ENCODE data around the gene FJX1. TPM values are rescaled to one million over a fixed set of nuclear protein-coding genes. Genes with fewer than 3 reads are reported as not detected.
A peak's percentile ranks its signal among the peaks of the same experiment; 100 is the strongest.
"Not testable (repeated sequence)": the region's sequence is repeated elsewhere in the genome, so short reads cannot be mapped to it uniquely, and the experiment has no call there.

FJX1 gene
- total RNA-seq, 2 donors from 2014 or later: 1.1 to 9.4 TPM

DNA sequence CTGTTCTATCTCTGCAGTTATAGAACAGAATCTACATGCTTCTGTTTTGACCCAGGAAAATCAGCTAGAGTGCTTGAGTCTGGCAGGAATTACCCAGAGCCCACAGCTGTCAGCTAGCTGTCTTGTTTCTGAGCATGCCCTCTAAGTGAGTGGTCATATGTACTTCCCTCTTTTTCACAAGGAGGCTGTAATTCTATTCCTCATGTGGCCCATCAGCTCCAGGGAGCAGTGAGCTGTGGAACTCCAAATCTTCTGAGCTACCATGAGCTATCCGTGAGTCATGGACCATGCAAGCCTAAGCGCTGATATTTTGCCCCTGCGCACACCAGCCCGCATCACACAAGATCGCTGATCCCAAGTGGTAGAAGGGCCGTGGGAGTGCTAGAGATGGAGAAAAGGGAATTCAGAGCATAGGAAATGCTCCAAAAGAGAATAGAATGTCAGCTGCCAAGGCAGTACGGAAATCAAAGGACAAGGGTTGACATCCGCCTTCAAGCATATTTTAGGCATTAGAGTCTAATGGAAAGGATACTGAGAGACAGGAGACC, 5.4 kb downstream of the FJX1 start:
- intact Hi-C loops (cut with DNase I): loop anchor here in 1 of 2 donors (5.0 kb wide), 1 partner anchor 39 kb away; the partner anchor contains the start of gene TRIM44
- ATAC-seq (no peak), DNase-seq (no peak)

DNA sequence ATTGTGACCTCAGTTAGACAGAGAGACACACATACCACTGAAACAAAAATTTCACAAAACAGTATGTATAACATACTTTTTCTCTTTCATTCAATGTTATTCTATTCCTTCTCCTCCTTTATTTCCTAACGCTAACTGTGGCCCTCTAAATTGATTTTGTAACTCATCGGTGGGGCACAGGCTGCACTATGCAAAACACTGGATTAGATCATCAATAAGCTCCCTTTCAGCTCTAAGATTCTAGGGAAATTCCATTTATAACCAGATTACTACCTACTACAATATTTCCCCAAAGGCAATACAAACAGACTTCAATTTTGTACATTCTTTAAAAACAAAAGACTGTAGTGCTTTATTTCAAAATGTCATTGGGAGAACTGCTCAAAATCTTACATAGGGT, 6.1 kb downstream of the FJX1 start:
- DNase-seq (no peak), ATAC-seq (no peak)
- intact Hi-C loops (cut with DNase I): loop anchor here in 1 of 2 donors (5.0 kb wide), 1 partner anchor 38 kb away; the partner anchor contains the start of gene TRIM44

DNA sequence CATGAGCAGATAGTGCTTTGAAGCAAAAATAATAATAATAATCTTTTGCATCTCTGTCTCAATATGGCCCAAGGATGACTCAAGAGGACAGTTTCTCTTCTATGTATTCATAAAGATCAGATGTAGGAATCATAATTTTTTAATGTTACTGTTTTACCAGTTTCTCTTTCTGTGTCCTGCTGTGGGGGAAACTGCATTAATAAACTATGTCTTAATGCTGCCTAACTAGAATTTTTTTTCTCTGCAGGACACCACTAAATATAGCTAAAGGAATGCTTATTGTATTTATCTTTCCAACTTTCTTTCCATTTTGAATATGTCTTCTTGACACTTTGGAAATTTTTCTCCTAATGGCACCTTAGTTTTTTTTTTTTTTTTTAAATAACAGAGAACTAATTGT, 6.5 kb downstream of the FJX1 start:
- ATAC-seq (no peak), DNase-seq (no peak)
- intact Hi-C loops (cut with DNase I): loop anchor here in 1 of 2 donors (5.0 kb wide), 1 partner anchor 38 kb away; the partner anchor contains the start of gene TRIM44

DNA sequence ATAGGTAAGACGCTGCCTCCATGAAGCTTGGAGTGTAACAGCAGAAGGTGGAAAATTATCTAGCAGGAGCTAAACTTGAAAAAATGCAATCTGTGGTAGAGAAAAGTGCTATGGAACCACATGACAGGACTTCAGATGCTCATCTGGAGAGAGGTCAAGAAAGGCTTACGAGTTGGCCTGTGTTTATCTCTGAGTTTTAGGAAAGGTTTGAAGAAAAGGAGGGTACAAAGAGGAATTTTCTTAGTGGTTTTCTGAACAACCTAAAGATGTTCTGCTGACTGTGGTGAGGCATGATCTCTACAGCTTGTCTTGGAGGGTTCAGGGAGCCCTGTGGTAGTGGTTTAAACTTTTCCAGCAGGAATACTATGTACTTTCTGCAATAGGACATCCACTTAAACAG, 8.2 kb downstream of the FJX1 start:
- ATAC-seq: no peak
- intact Hi-C loops (cut with DNase I): no loop called here
- DNase-seq: no peak

DNA sequence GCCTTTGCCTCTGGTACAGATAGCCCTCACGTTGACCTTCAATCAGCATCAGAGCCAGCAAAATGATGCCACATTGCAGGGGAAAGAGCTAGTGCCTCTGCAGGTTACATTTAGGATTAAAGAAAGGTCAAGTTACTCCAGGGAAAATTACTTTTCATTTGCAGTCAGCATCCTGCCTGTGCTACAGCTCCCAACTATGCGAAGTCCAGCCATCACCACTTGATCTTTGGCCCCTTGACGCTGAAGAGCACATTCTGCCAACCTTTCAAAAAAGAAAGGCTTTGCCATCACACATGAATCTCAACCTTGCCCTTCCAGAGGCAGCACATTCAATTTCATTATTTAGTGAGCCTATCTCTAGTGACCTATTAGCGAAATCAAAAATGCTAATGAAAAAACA, 11.3 kb downstream of the FJX1 start:
- DNase-seq: no peak

DNA sequence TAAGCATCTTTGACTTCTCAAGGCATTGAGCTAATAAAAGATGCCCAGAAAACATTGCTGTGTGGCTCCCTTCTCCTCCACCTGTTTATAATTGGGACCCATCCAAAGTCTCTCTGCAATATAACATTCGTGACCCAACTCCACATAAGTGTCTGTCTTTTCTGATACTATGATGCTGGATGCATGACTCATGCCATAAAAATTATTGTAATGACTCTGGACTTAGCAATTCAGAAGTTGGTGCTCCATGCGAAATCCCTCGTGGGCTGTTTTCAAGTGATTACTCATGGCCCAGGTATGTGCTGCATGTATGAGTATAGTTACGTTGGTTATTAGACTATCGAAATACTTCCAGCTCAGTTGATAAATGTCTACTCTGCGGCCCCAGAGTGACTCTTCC, 11.7 kb downstream of the FJX1 start:
- DNase-seq (no peak), ATAC-seq (peak in 1 of 2 donors; percentile 89)
- intact Hi-C loops (cut with DNase I): no loop called here

More for the DNA sequence above, 11.3 kb downstream of the FJX1 start:
- no peak for ATAC-seq
- intact Hi-C loops (cut with DNase I): no loop called here

DNA sequence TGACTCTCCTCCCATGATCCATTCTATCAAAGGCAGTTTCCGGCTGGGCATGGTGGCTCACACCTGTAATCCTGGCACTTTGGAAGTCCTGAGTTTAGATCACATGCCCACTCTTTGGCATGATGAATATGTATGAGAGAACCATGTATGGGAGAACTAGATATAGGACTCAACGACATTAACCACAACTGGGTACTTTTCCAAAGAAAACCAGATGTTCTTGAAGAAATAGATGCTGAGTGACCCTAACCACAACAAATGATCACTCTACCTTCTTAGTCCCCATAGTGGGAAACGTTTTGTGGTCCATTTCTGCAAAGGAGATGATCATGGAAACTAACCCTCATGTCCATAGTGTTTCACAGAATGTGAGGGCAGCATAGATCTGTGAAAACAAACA, 13.6 kb downstream of the FJX1 start:
- DNase-seq (no peak), ATAC-seq (no peak)
- intact Hi-C loops (cut with DNase I): no loop called here

DNA sequence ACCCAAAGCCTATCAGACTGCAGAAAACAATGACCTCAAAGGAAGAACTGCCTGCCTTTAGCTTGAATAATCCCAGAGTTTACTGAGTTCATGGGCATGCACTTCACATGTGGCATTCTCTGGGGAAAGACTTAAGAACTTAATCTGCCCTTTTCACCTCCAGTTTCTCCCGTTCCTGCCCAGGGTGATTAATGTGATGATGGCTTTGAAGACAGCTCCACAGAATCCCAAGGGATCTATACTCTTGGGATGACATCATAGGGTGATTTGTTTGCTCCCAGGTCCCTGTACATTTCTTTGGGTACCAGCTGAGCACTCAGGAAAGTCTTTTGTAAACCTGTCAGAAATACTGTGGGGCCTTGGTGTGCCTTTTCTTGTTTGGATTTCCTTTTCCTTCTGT, 14.0 kb downstream of the FJX1 start:
- intact Hi-C loops (cut with DNase I): no loop called here
- no peak for DNase-seq
- no peak for ATAC-seq

DNA sequence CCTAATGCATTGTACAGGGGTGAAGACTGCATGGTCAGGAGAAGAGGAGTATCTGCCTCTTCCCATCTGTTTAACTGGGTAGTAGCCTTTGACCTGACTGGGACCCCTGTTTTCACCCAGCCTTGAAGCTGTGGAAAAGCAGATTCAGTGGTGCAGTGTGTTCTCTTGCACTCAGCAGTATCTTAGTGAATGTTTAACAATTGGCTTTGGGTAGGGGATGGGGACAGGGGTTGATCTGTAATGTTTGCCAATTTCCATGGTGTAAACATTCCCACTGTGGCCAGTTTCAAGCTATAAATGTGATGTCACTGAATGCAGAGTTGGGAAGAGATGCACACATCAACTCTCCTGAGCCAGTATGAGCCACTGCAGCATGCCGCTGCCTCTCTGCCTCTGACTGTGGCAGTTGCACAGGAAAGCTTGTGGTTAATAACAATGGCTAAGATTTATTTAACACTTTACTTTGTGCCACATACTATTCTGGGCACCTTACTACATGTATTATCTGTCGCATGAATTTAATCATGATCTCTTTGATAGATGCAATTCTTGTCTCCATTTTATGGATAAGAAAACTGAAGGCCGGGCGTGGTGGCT, 15.7 kb downstream of the FJX1 start:
- intact Hi-C loops (cut with DNase I): no loop called here
- no peak for ATAC-seq

DNA sequence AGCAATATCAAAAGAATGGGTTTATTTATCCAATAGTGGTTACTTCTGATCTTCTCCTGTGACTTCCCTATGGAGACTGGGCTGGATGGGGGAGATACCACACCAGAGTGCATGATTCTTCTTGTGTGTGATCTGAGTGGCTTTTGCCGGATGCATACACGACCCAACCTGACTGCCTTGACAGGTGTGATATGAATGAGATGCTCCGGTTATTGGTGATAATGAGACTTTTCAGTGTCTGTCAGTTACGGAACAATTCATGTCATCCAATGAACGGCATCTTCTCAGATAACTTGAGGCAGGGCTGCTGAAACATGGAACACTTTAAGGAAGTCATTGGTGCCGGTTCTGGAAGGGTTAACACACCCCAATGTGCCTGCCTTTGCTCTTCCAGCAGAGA, 17.7 kb downstream of the FJX1 start:
- intact Hi-C loops (cut with DNase I): no loop called here
- no peak for ATAC-seq
- no peak for DNase-seq

More for the DNA sequence above, 15.7 kb downstream of the FJX1 start:
- DNase-seq: no peak

DNA sequence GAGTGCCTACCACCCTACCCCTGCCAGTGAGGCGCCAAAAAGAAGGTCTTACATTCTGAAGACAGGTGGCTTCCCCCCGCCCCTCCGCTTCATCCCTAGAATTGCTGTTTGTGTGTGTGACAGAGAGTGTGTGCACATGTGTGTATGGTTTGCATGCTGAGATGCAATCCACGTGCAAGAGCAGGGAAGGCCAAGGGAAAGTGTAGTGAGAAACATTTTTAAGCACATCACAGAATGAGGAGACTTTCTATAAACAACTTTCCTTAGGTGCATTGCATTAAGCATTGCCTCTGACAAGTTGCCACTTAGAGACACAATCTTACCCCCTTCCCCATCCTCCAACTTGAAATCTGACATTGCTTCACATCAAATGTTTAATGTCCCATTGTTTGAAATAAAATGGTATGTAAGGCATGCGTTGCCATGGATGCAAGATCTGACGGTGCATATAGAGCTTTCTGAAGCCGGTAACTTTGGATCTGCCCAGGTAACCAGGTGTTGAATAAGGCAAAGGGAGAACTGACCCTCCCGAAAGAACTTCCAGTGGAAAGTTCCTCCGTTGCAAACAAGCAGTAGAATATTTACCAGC, 21.4 kb downstream of the FJX1 start:
- intact Hi-C loops (cut with DNase I): no loop called here
- ATAC-seq (no peak), DNase-seq (no peak)

DNA sequence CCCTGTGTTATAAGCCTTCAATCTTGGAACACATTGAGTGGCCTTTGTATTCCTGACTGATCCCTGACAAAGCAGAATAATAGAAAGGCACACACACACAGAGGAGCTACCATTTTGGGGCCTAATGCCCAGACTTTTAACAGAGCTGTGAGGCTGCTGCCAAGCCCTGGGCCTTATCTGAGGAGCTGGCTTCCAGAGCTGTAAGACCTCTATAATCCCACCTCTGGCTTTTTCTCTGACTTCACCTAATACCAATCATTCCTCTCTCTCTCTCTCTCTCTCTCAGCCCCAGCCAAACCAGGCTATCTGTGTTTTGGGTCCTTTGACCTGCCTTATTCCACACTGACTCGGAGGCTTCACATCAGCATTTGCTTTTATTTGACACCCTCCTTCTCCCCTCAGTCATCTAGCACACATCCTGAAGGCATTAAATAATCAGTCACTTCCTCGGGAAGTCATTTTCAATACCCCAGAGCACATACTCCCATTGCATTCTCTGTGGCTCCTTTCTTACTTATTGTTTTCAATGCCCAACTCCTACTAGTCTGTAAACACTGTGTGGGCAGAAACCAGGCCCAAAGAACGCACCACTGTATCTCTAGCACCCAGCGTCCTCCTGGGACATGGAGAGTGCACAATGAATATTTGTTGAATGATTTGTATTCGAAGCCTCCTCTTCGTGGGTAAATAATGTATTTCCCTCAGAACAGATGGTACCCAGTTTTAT, 23.1 kb downstream of the FJX1 start:
- ATAC-seq (no peak), DNase-seq (no peak)
- intact Hi-C loops (cut with DNase I): no loop called here

DNA sequence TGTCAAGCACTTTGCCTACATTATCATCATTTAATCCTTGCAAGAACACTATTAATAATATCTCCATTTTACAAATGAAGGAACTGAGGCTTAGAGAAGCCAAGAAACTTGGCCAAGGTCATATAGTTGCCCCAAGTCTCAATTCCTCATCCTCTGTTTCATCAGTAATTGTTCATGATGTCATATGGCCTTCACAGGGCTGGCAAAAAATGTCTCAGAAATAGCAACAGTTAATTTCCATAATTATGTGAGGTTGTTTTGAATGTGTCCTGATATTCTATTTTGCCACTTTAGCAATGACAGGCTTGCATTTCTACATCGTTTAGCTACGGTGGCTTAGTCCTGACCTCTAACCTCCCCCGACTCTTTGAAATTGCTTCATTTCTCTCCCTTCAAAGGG, 23.7 kb downstream of the FJX1 start:
- DNase-seq (no peak), ATAC-seq (no peak)
- intact Hi-C loops (cut with DNase I): no loop called here

DNA sequence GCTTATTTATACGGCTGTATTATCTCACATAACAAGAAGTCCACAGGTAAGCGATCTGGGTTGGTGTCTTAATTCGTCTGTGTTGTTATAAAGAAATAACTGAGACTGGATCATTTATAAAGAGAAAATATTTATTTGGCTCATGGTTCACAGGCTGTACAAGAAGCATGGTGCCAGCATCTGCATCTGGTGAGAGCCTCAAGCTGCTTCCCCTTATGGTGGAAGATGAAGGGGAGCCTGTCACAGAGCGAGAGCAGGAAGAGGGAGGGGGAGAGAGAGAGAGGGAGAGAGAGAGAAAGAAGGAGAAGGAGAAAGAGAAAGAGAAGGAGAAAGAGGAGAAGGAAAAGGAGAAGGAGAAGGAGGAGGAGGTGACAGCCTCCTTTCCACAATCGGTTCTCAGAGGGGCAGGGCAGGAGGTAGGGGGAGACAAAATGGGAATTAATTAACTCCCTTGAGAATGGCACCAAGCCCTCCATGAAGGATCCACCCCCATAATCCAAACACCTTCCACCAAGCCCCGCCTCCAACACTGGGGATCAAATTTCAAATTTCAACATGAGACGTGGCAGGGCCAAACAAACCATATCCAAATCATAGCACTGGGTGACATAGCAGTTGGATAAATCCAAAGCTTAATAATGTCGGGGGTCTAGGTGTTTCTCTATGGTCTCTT, 29.3 kb downstream of the FJX1 start:
- no peak for DNase-seq
- ATAC-seq: no peak
- intact Hi-C loops (cut with DNase I): no loop called here

DNA sequence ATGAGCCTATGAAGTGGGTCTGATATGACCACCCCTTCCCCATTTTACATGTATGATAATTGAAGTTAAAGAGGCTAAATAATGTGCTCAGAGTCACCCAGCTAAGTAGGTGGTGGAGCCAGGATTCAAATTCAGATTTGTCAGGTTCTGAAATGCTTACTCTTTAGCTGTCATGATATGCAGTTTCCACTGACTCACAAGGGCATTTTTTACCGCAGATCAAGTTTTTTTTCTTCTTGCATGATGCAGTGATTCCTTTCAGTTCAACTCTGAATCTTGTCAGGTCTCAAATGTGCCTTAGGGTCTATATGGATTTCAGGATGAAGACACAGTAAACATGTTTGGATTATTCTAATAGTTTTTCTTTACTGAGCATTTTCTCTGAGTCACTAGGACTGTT, 31.7 kb downstream of the FJX1 start:
- intact Hi-C loops (cut with DNase I): no loop called here
- no peak for ATAC-seq
- no peak for DNase-seq

DNA sequence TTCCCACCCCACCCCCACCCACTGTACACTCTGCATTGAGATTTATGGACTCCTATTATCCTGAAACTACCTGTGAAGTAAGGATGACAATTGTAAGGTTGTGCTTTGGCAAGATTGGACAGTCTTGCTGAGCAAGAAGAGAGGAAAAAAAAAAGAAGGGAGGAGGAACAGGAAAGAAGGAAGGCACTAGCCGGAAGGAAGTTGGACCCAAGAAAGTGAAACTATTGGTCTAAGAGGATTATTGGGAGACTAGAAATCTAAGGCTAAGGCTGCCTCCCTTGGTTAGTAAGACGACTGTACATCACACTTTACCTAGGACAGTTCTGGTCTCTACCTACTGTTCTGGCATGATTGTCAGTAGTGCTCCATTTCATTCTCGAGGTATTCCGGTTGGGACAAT, 32.2 kb downstream of the FJX1 start:
- intact Hi-C loops (cut with DNase I): no loop called here
- no peak for DNase-seq
- ATAC-seq: no peak

DNA sequence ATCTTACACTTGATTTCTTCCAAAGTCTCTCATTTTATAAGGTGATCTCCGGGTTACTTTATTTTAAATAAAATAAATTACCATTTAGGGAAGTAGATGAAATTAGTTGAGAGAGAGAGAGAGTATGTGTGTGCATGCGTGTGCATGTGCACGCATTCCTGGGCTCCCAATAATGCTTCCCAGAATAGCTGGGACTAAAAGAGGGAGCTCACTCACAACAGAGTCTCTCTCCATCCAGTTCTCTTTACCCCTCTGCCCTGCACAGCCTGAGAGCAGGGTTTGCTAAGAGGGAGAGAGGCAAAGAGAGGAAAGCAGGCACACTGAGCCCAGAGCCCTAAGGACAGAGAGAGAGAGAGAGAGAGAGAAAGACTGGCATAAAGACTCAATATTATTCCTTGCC, 33.0 kb downstream of the FJX1 start:
- intact Hi-C loops (cut with DNase I): no loop called here
- DNase-seq (no peak), ATAC-seq (no peak)

DNA sequence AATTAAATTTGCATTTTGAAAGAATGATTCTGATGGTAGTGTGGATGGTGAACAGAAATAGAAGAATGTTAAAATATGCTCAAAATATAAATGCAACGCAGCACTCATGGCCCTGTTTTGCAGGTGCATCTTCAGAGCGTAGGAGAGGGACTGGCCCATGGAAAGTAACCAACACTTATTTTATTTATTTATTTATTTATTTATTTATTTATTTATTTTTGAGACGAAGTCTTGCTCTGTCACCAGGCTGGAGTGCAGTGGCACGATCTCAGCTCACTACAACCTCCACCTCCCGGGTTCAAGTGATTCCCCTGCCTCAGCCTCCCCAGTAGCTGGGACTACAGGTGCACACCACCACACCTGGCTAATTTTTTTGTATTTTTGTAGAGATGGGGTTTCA, 34.5 kb downstream of the FJX1 start:
- ATAC-seq; DNase-seq; intact Hi-C loops (cut with DNase I): not testable (repeated sequence)

DNA sequence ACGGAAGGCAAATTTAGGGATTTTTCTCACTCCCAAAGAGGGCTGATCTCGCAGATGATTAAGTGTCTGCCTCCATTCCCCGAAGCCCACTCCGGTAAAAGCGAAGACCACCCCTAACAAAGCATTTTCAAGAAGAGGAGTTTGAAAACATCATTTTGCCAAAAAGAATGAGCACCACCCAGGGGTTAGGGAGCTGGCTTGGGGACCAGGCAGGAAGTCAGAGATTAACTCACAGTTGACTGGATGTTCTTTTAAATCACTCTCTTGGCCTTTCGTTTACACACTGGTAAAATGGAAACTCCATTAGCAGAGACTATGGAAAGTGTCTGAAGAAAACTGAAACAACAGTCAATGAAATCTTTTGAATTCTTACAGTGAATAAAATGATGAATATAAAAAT, 36.5 kb downstream of the FJX1 start:
- ATAC-seq (no peak), DNase-seq (no peak)
- intact Hi-C loops (cut with DNase I): no loop called here

DNA sequence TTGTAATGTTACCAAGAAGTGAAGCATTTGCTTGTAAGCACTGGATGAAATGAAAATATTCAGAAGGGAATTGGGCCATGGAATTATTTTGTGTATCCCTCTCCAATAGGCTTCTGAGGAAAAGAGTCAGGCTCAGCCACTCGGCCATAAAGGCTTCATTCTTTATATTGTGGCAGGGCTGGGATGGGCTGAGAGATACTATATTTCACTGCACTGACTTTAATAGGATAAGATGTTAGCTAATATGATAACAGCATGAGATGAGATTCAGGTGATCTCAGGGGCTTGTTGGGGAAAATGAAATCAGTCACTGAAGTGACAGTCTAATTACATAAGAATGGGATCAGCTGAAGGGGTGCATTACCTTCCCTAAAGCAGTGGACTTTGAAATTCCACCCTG, 37.0 kb downstream of the FJX1 start:
- ATAC-seq (no peak), DNase-seq (no peak)
- intact Hi-C loops (cut with DNase I): no loop called here
